K562 (cell line): ENCODE data around the gene JPH3. TPM values are rescaled to one million over a fixed set of nuclear protein-coding genes. Genes with fewer than 3 reads are reported as not detected.

Experiments
- ATAC-seq: fragments of 200-7000 bp; cut with Tn5 transposase; 3 replicates; pipeline ENCODE4 v1.9.1; 2020; ENCODE audit warnings: moderate library complexity
- BruUV-seq: library from RNA; stranded (reverse); fragments of 400-500 nt; replicated peaks from 2 replicates; lab custom pipeline; 2021; lab: Mats Ljungman, UMichigan
- CTCF ChIA-PET: fragments of 300-600 bp; formaldehyde crosslinking; extraction: SDS; loops from one replicate; lab custom pipeline; 2021; ENCODE audit warnings: low intra/inter-chr PET ratio; lab: Yijun Ruan, JAX
- POLR2A ChIA-PET: fragments of 300-600, 350-650 bp; sonication (Branson Sonifier 250); formaldehyde crosslinking; extraction: SDS; loops from one replicate; lab custom pipeline; 2021; ENCODE audit warnings: antibody characterized with exemption, inconsistent platforms; lab: Yijun Ruan, JAX
- DNase-seq, 4 experiments: peaks; one replicate each; pipeline versions ENCODE4 v3.0.0 to v3.0.0-alpha.2; 2011 to 2018; ENCODE audit warnings: low spot score in 3 of 4, mixed read lengths in 3 of 4; ENCODE audit errors: extremely low read depth in 1 of 4
- FAIRE-seq: peaks from 2 replicates; lab custom pipeline; 2011; peaks lifted over from hg19 to GRCh38; lab: Jason Lieb, UNC
- H2AFZ ChIP-seq: 2 replicates; pipeline ENCODE4 v1.6.0; 2011; ENCODE audit warnings: low read depth, low read length, control low read depth, inconsistent platforms
- H3K27ac ChIP-seq: fragments of 200-600 bp; 3 replicates; pipeline ENCODE4 v1.8.0; 2011; ENCODE audit warnings: low read depth, mild to moderate bottlenecking, control low read depth, inconsistent platforms, low read length, moderate library complexity, mixed read lengths; ENCODE audit errors: extremely low read depth
- H3K27me3 ChIP-seq, 2 experiments: fragments of 300-600 bp in 1 of 2; 2 replicates in 1 of 2; 3 replicates in 1 of 2; pipeline versions ENCODE4 v1.6.0 to v1.8.0; 2011; ENCODE audit warnings: inconsistent platforms in 2 of 2, low read length in 2 of 2, mild to moderate bottlenecking in 1 of 2, mixed read lengths in 1 of 2, moderate library complexity in 1 of 2; ENCODE audit not compliant: control insufficient read depth in 2 of 2, insufficient read depth in 2 of 2
- H3K36me3 ChIP-seq: fragments of 300-600 bp; 3 replicates; pipeline ENCODE4 v1.8.0; 2011; ENCODE audit warnings: mild to moderate bottlenecking, low read length, inconsistent platforms; ENCODE audit not compliant: control insufficient read depth, insufficient read depth
- H3K4me1 ChIP-seq, 2 experiments: fragments of 200-600 bp in 1 of 2; replicated peaks in 1 of 2; 2 replicates in 1 of 2; 3 replicates in 1 of 2; pipeline versions ENCODE4 v1.5.1 to v1.8.0; 2011; ENCODE audit warnings: inconsistent platforms in 2 of 2, low read length in 2 of 2, mild to moderate bottlenecking in 1 of 2, mixed read lengths in 1 of 2, moderate library complexity in 1 of 2; ENCODE audit not compliant: control insufficient read depth in 2 of 2, insufficient read depth in 2 of 2
- H3K4me2 ChIP-seq: 2 replicates; pipeline ENCODE4 v1.6.1; 2011; ENCODE audit warnings: low read length, control low read depth, inconsistent platforms, mixed read lengths; ENCODE audit not compliant: insufficient read depth
- H3K4me3 ChIP-seq: fragments of 200-600 bp; sonication (generic), shearing (Covaris generic); 2 replicates; pipeline ENCODE4 v1.5.1; 2016; ENCODE audit warnings: control low read depth, inconsistent platforms
- H3K79me2 ChIP-seq: fragments of 200-600 bp; 3 replicates; pipeline ENCODE4 v1.8.0; 2011; ENCODE audit warnings: low read length, inconsistent platforms; ENCODE audit not compliant: control insufficient read depth, insufficient read depth
- H3K9ac ChIP-seq, 2 experiments: 2 replicates each; pipeline versions ENCODE4 v1.6.0 to v1.6.1; 2011; ENCODE audit warnings: low read depth in 2 of 2, low read length in 2 of 2, control low read depth in 1 of 2, inconsistent platforms in 1 of 2, mild to moderate bottlenecking in 1 of 2, mixed read lengths in 1 of 2; ENCODE audit not compliant: insufficient read depth in 1 of 2
- H3K9me1 ChIP-seq: one replicate; pipeline ENCODE4 v1.6.0; 2011; ENCODE audit warnings: inconsistent platforms, mild to moderate bottlenecking, low read length, moderate library complexity; ENCODE audit not compliant: control insufficient read depth, insufficient read depth
- H3K9me3 ChIP-seq: replicated peaks from 2 replicates; pipeline ENCODE4 v1.5.1; 2011; ENCODE audit warnings: low read depth, low read length, inconsistent platforms; ENCODE audit not compliant: control insufficient read depth, insufficient read depth
- H4K20me1 ChIP-seq: replicated peaks from 2 replicates; pipeline ENCODE4 v1.6.1; 2011; ENCODE audit warnings: low read length, inconsistent platforms, mixed read lengths; ENCODE audit not compliant: control insufficient read depth, insufficient read depth
- ARID3A ChIP-seq: IDR thresholded peaks from 2 replicates; pipeline ENCODE4 v1.6.1; 2012; ENCODE audit warnings: low read depth, low read length, improper control_type of control experiment, borderline replicate concordance
- BRD4 ChIP-seq: fragments of 200-600 bp; sonication (generic); IDR thresholded peaks from 2 replicates; pipeline ENCODE4 v1.6.1; 2017; ENCODE audit warnings: inconsistent platforms
- DNMT1 ChIP-seq: fragments of 450-650 bp; IDR thresholded peaks from 2 replicates; pipeline ENCODE4 v1.6.1; 2016; ENCODE audit warnings: antibody characterized with exemption, mild to moderate bottlenecking
- HDGF ChIP-seq: fragments of 450-650 bp; IDR thresholded peaks from 2 replicates; pipeline ENCODE4 v1.6.1; 2016
- HMG20B ChIP-seq: fragments of 250-450 bp; sonication (Bioruptor Pico); IDR thresholded peaks from 2 replicates; pipeline ENCODE4 v1.5.0; 2021; ENCODE audit warnings: mild to moderate bottlenecking
- IFI16 ChIP-seq: fragments of 250-450 bp; sonication (Bioruptor Pico); IDR thresholded peaks from 2 replicates; pipeline ENCODE4 v2.1.2; 2022; ENCODE audit warnings: mild to moderate bottlenecking, inconsistent platforms
- NUFIP1 ChIP-seq: fragments of 450-650 bp; IDR thresholded peaks from 2 replicates; pipeline ENCODE4 v1.6.1; 2018; ENCODE audit not compliant: partially characterized antibody
- RFX7 ChIP-seq: fragments of 250-450 bp; sonication (Bioruptor Pico); IDR thresholded peaks from 2 replicates; pipeline ENCODE4 v1.5.1; 2021; ENCODE audit warnings: mild to moderate bottlenecking
- TRIM28 ChIP-seq: fragments of 450-650 bp; IDR thresholded peaks from 2 replicates; pipeline ENCODE4 v1.6.1; 2017
- ZNF449 ChIP-seq: fragments of 250-450 bp; sonication (Bioruptor Pico); IDR thresholded peaks from 2 replicates; pipeline ENCODE4 v1.8.0; 2022; ENCODE audit warnings: moderate library complexity, mild to moderate bottlenecking, inconsistent platforms
- ZNF518B ChIP-seq: fragments of 250-450 bp; sonication (Bioruptor Pico); IDR thresholded peaks from 2 replicates; pipeline ENCODE4 v1.5.0; 2021; ENCODE audit warnings: mild to moderate bottlenecking, moderate library complexity
- ZNF551 ChIP-seq: fragments of 250-450 bp; sonication (Bioruptor Pico); IDR thresholded peaks from 2 replicates; pipeline ENCODE4 v1.5.0; 2021; ENCODE audit warnings: mild to moderate bottlenecking, moderate library complexity
- ZNF740 ChIP-seq, 3 experiments: fragments of 200-800 bp in 1 of 3; sonication (Bioruptor generic) in 1 of 3; sonication (generic) in 1 of 3; formaldehyde crosslinking in 1 of 3; IDR thresholded peaks; 2 replicates each; pipeline versions ENCODE4 v1.6.1 to v1.8.0; 2016 to 2022; ENCODE audit warnings: mild to moderate bottlenecking in 2 of 3, missing compliant biosample characterization in 2 of 3, missing genetic modification characterization in 2 of 3, missing genetic modification reagents in 1 of 3
- ZNF830 ChIP-seq: fragments of 250-450 bp; sonication (Bioruptor Pico); IDR thresholded peaks from 2 replicates; pipeline ENCODE4 v1.5.0; 2021; ENCODE audit warnings: mild to moderate bottlenecking
- WGBS: fragments of 100-300 bp; shearing (Covaris generic); methylation state at CpG from one replicate; pipeline ENCODE4 v1.1.6; 2016; ENCODE audit warnings: low coverage, mixed read lengths; ENCODE audit not compliant: insufficient coverage; ENCODE audit errors: missing lambda C conversion rate; 5-methylcytosine and 5-hydroxymethylcytosine counted together
- in situ Hi-C: fragments of 300-500 bp; cut with MboI; formaldehyde crosslinking; loops from 4 replicates; pipeline ENCODE4 v1.15.0; 2018; ENCODE audit warnings: inconsistent platforms, mixed read lengths
- intact Hi-C: fragments of 100-400 bp; cut with micrococcal nuclease; formaldehyde crosslinking; loops from 2 replicates; pipeline ENCODE4 v1.14.2; 2022
- polyA plus RNA-seq, 8 experiments: library from polyadenylated mRNA; depleted of rRNA in 4 of 8; stranded (reverse) in 5 of 8; unstranded in 3 of 8; fragments of >200 nt; fragmentation: Nextera tagmentation in 2 of 8; fragmentation: Illumina TruSeq in 1 of 8; extraction: Ambion mirVana in 2 of 8; extraction: Trizol in 1 of 8; gene quantifications; 2 replicates each; pipeline versions ENCODE4 v1.2.1 to v1.2.3, GENCODE V29; 2011 to 2014; ENCODE audit warnings: inconsistent platforms in 1 of 8, missing spikeins in 1 of 8
- total RNA-seq, 7 experiments: library from RNA; depleted of rRNA in 6 of 7; stranded (reverse); fragments of >200 nt in 6 of 7; fragmentation: Illumina TruSeq in 2 of 7; extraction: Trizol in 2 of 7; gene quantifications; 2 replicates each; pipeline versions ENCODE4 v1.2.1 to v1.2.3, GENCODE V29; 2011 to 2021; ENCODE audit warnings: low replicate concordance in 1 of 7

JPH3 gene
- total and polyA plus RNA-seq, 9 of the 15 experiments (the other 6 are each of a cell fraction or from before 2014, with no cell fraction given): 0.01 TPM; not detected in 8

- TF ChIP-seq HMG20B (CRISPR knock-in tag): no peak
- no peak for TF ChIP-seq HDGF
- no peak for TF ChIP-seq ZNF518B (CRISPR knock-in tag)
- no peak for TF ChIP-seq NUFIP1
- TF ChIP-seq TRIM28: no peak
Measured at GRCh38 chr16:87701505-87701921, 99.2 kb downstream of the JPH3 start (continued).

GRCh38 chr16:87702325-87702811 is 100.1 kb downstream of the JPH3 start:
- Histone ChIP-seq H3K4me1 (peaks cover 0 to 46% of the 10 kb centered on the region in 2 experiments; a peak in 2 of 5 replicates), H3K4me3 (no peak overlapping the region), H3K9me1 (peaks cover 3% of the 10 kb centered on the region), H3K36me3 (peaks cover 70% of the 10 kb centered on the region; the same call in 1 of the 3 replicates), H3K27ac (no peak overlapping the region), H3K4me2 (no peak overlapping the region), H2AFZ (no peak overlapping the region), H3K27me3 (no peaks in the 10 kb centered on the region), H4K20me1 (no peaks in the 10 kb centered on the region), H3K9ac (no peak overlapping the region; a peak in 1 of 4 replicates), H3K9me3 (no peaks in the 10 kb centered on the region), H3K79me2 (no peaks in the 10 kb centered on the region)
- peak; percentile 34 to 64 (median 54) for DNase-seq
- no TSS peak for BruUV-seq
- in situ Hi-C loops (no loop called here), intact Hi-C loops (no loop called here)
- ChIA-PET CTCF (interaction anchor here (0.7 kb wide), 1 partner anchor 131 kb away, joined by 4 read pairs; no protein-coding TSS in a partner anchor), POLR2A (no interaction called here)
- no peak for FAIRE-seq
- ATAC-seq: peak; percentile 85
- WGBS: 76% methylated on average over 14 of the region's 19 CpGs
- TF ChIP-seq RFX7 (CRISPR knock-in tag): no peak
- no peak for TF ChIP-seq IFI16 (CRISPR knock-in tag)
- TF ChIP-seq DNMT1: no peak
- no peak for TF ChIP-seq BRD4
- no peak for TF ChIP-seq ZNF830 (CRISPR knock-in tag)
- TF ChIP-seq ZNF449 (CRISPR knock-in tag): no peak
- TF ChIP-seq ARID3A: no peak
- no peak for TF ChIP-seq ZNF551 (CRISPR knock-in tag)
- no peak for TF ChIP-seq ZNF740 (CRISPR knock-in tag; IDR thresholded peaks at IDR 0.05)
- TF ChIP-seq ZNF740 (tag; IDR thresholded peaks at IDR 0.05): no peak
